ENCODE results near the gene CRY2.

The CRY2 gene

GRCh38 chr11:45816614-45817013, 30.7 kb upstream of the CRY2 start:
- TF ChIP-seq, protein P1, sequence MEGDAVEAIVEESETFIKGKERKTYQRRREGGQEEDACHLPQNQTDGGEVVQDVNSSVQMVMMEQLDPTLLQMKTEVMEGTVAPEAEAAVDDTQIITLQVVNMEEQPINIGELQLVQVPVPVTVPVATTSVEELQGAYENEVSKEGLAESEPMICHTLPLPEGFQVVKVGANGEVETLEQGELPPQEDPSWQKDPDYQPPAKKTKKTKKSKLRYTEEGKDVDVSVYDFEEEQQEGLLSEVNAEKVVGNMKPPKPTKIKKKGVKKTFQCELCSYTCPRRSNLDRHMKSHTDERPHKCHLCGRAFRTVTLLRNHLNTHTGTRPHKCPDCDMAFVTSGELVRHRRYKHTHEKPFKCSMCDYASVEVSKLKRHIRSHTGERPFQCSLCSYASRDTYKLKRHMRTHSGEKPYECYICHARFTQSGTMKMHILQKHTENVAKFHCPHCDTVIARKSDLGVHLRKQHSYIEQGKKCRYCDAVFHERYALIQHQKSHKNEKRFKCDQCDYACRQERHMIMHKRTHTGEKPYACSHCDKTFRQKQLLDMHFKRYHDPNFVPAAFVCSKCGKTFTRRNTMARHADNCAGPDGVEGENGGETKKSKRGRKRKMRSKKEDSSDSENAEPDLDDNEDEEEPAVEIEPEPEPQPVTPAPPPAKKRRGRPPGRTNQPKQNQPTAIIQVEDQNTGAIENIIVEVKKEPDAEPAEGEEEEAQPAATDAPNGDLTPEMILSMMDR (IDR thresholded peaks at IDR 0.05) = no peak

DNA sequence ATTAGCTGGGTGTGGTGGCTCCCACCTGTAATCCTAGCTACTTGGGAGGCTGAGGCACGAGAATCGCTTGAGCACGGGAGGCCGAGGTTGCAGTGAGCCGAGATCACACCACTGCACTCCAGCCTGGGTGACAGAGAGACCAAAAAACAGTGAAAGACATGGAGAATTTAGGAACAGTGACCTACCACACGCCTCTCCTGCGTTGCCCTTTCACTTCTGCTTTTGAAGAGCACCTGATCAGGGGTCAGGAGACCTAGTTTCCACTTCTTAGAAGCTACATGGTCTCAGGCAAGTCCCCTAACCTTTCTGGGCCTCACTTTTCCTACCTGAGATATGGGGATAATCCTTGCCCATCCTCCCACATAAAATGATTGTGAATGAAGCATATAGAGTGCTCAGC, 30.1 kb upstream of the CRY2 start:
- TF ChIP-seq, protein P1 (IDR thresholded peaks at IDR 0.05) = no peak

GRCh38 chr11:45818961-45819605, 28.2 kb upstream of the CRY2 start:
- TF ChIP-seq, protein P1 (IDR thresholded peaks at IDR 0.05) = no peak

DNA sequence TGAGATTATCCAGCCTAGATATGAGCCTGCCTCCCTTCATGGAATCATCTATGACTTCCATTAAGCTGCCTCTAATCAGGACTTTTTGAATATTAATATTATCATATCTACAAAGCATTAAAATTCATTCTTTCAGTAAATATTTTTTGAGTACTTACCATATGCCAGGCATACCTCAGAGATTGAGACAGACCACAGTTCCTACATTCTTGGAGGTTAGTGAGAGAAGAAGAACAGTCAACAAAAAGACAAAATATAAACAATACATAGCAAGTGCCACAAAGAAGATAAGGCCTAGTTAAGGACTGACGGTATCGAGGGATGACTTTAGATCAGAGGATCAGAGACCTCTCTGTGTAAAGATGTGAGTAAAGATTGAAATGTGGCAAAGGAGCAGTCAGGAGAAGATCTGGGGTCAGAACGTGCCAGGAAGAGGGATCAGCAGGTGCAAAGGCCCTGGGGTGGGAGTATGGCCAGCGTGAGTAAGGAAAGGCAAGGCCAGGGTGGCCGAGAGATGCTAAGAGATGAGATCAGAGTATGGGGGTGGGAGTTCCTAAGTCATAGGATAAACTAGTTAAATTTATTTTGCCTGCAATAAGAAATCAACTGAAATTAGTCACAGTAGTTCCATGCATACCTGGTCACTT, 26.9 kb upstream of the CRY2 start:
- TF ChIP-seq, protein P1 (IDR thresholded peaks at IDR 0.05) = no peak

DNA sequence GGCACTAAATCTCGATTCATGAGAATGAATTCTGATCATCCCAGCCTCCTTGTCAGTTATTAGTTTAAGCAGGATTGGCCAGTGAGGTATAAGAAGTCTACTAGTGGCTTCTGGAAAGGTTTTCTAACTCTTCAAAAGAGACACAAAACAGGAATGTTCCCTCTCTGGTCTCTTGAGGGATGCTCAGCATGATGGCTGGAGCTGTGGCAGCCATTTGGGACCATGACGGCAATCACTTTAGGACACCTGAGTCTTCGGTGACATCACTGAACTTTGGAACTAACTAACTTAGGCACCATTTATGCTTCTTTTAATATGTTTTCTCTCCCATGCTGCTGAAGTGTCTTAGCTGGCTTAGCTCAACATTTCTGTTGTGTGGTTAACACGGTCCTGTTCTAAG, 20.2 kb upstream of the CRY2 start:
- TF ChIP-seq, protein P1 (IDR thresholded peaks at IDR 0.05) = no peak

DNA sequence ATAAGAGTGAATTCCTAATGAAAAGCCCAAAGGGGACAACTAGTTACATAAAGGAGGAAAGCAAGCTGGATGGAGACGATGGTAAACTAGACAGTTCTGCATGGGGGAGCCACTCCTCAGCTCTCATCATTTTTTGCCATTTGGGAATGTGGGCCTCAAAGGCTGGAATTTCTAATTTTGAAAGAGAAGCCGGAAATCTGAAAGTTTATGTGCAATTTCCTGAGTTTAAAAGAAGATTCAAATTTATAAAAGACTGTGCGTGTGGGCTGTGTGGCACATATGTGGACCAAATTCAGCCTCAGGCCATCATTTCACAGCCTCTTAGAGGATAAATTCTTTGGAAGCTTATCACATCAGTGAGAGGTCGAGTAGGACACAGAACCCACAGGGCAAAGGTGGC, 18.3 kb upstream of the CRY2 start:
- TF ChIP-seq, protein P1 (IDR thresholded peaks at IDR 0.05) = no peak

DNA sequence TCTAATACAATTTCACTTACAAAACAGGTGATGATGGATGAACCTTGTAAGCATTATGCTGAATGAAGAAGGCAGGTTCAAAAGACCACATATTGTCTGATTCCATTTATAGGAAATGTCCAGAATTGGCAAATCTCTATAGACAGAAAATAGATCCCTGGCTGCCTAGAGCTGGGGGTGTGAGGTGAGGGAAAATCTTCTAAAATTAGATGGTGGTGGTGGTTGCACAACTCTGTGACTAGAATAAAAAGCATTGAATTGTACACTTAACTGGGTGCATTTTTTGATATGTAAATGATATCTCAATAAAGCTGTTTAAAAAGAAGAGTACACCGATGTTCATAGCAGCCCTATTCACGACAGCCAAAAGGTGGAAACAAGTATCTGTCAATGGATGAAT, 16.7 kb upstream of the CRY2 start:
- TF ChIP-seq, protein P1 (IDR thresholded peaks at IDR 0.05) = no peak

Measured in LNCAP (cell line).